Anterior cingulate cortex (tissue), 58 donors: Measurements from ENCODE around the gene GRK4.
"Not testable (repeated sequence)": the region's sequence is repeated elsewhere in the genome, so short reads cannot be mapped to it uniquely, and the experiment has no call there.

ENCODE experiments used
- DNase-seq, 58 donors: peaks; one replicate each; lab custom pipeline; 2025; lab: John Stamatoyannopoulos, UW

The GRK4 gene

GRCh38 chr4:2930135-2930757 is 33.1 kb upstream of the GRK4 start:
- no peak for DNase-seq

GRCh38 chr4:2930758-2931511 is 32.4 kb upstream of the GRK4 start:
- DNase-seq = peak in 43 of 58 donors; percentile 21 to 73 (median 54)

- DNase-seq = peak in 17 of 58 donors; percentile 22 to 56 (median 34)
Measured at GRCh38 chr4:2931512-2932301, 31.7 kb upstream of the GRK4 start.

- DNase-seq = peak in 1 of 58 donors; percentile 51
Measured at GRCh38 chr4:2932321-2932950, 30.9 kb upstream of the GRK4 start.

GRCh38 chr4:2932951-2933565 is 30.3 kb upstream of the GRK4 start:
- DNase-seq = no peak

GRCh38 chr4:2933566-2934076 is 29.8 kb upstream of the GRK4 start:
- no peak for DNase-seq

- peak in 1 of 58 donors; percentile 26 for DNase-seq
Measured at GRCh38 chr4:2934077-2934812, 29.1 kb upstream of the GRK4 start.

- peak in 56 of 58 donors; percentile 47 to 92 (median 80) for DNase-seq
Measured at GRCh38 chr4:2934813-2935761, 28.3 kb upstream of the GRK4 start.

GRCh38 chr4:2935762-2936743 is 27.3 kb upstream of the GRK4 start:
- DNase-seq = no peak

GRCh38 chr4:2936773-2937145 is 26.6 kb upstream of the GRK4 start:
- DNase-seq = peak in 17 of 58 donors; percentile 21 to 63 (median 45)

- no peak for DNase-seq
Measured at GRCh38 chr4:2937146-2937857, 26.1 kb upstream of the GRK4 start.

GRCh38 chr4:2937986-2938385 is 25.4 kb upstream of the GRK4 start:
- DNase-seq = no peak

- not testable (repeated sequence) for DNase-seq
Measured at GRCh38 chr4:2938411-2938810, 25.0 kb upstream of the GRK4 start.

GRCh38 chr4:2938906-2939305 is 24.5 kb upstream of the GRK4 start:
- no peak for DNase-seq

GRCh38 chr4:2939383-2940243 is 23.8 kb upstream of the GRK4 start:
- no peak for DNase-seq
